ENCODE measurements around the gene CMBL. TPM values are rescaled to one million over a fixed set of nuclear protein-coding genes. Genes with fewer than 3 reads are reported as not detected.

Gene CMBL
- total RNA-seq, 1 donor from 2014 or later: 24.0 TPM

- Mint-ChIP-seq H3K9me3 (no peaks in the 10 kb centered on the region), H3K27ac (ENCODE audit: unreplicated experiment) (no peak overlapping the region), H3K4me1 (peaks cover 16% of the 10 kb centered on the region), H3K27me3 (ENCODE audit: low read depth) (no peaks in the 10 kb centered on the region), H3K36me3 (ENCODE audit: low read depth) (no peaks in the 10 kb centered on the region), H3K4me3 (no peak overlapping the region)
- no peak for TF ChIP-seq CTCF (conservative IDR thresholded peaks at IDR 0.05)
- no peak for DNase-seq (ENCODE audit: low read depth, low spot score)
These were observed 2.5 kb upstream of the CMBL start for GRCh38 chr5:10310066-10310779.

- TF ChIP-seq CTCF (conservative IDR thresholded peaks at IDR 0.05): no peak
- H3K4me3 Mint-ChIP-seq: peak overlapping the region; percentile 79
- H3K27ac Mint-ChIP-seq (ENCODE audit: unreplicated experiment): no peak overlapping the region
- H3K36me3 Mint-ChIP-seq (ENCODE audit: low read depth): no peaks in the 10 kb centered on the region
- no peak for DNase-seq (ENCODE audit: low read depth, low spot score)
- H3K27me3 Mint-ChIP-seq (ENCODE audit: low read depth): no peaks in the 10 kb centered on the region
- H3K4me1 Mint-ChIP-seq: peaks cover 20% of the 10 kb centered on the region
- H3K9me3 Mint-ChIP-seq: no peaks in the 10 kb centered on the region
These were observed 1.1 kb upstream of the CMBL start for GRCh38 chr5:10308844-10309243.

- no peak for TF ChIP-seq CTCF (conservative IDR thresholded peaks at IDR 0.05)
- no peaks in the 10 kb centered on the region for H3K36me3 Mint-ChIP-seq (ENCODE audit: low read depth)
- no peaks in the 10 kb centered on the region for H3K9me3 Mint-ChIP-seq
- no peak overlapping the region for H3K27ac Mint-ChIP-seq (ENCODE audit: unreplicated experiment)
- H3K27me3 Mint-ChIP-seq (ENCODE audit: low read depth): no peaks in the 10 kb centered on the region
- peaks cover 20% of the 10 kb centered on the region for H3K4me1 Mint-ChIP-seq
- DNase-seq (ENCODE audit: low read depth, low spot score): no peak
- H3K4me3 Mint-ChIP-seq: peak overlapping the region; percentile 89
These were observed 896 bp downstream of the CMBL start for GRCh38 chr5:10306806-10307205.

- H3K4me3 Mint-ChIP-seq: peak overlapping the region; percentile 89
- TF ChIP-seq CTCF (conservative IDR thresholded peaks at IDR 0.05): no peak
These were observed 1.6 kb downstream of the CMBL start for GRCh38 chr5:10306114-10306513.

GRCh38 chr5:10304932-10305331 is 2.8 kb downstream of the CMBL start:
- Mint-ChIP-seq H3K4me1 (peaks cover 20% of the 10 kb centered on the region), H3K27ac (ENCODE audit: unreplicated experiment) (no peak overlapping the region), H3K9me3 (no peaks in the 10 kb centered on the region), H3K4me3 (peak overlapping the region; percentile 56), H3K36me3 (ENCODE audit: low read depth) (peaks cover under 1% of the 10 kb centered on the region), H3K27me3 (ENCODE audit: low read depth) (no peaks in the 10 kb centered on the region)
- DNase-seq (ENCODE audit: low read depth, low spot score): no peak
- peak; percentile 35 for TF ChIP-seq CTCF (conservative IDR thresholded peaks at IDR 0.05)

More at GRCh38 chr5:10306114-10306513, 1.6 kb downstream of the CMBL start:
- Mint-ChIP-seq H3K27ac (ENCODE audit: unreplicated experiment) (no peak overlapping the region), H3K27me3 (ENCODE audit: low read depth) (no peaks in the 10 kb centered on the region), H3K9me3 (no peaks in the 10 kb centered on the region), H3K4me1 (peaks cover 20% of the 10 kb centered on the region), H3K36me3 (ENCODE audit: low read depth) (no peaks in the 10 kb centered on the region)
- no peak for DNase-seq (ENCODE audit: low read depth, low spot score)
